ENCODE data around the gene LRRC57.
"Not testable (repeated sequence)": the region's sequence is repeated elsewhere in the genome, so short reads cannot be mapped to it uniquely, and the experiment has no call there.

LRRC57 gene

DNA sequence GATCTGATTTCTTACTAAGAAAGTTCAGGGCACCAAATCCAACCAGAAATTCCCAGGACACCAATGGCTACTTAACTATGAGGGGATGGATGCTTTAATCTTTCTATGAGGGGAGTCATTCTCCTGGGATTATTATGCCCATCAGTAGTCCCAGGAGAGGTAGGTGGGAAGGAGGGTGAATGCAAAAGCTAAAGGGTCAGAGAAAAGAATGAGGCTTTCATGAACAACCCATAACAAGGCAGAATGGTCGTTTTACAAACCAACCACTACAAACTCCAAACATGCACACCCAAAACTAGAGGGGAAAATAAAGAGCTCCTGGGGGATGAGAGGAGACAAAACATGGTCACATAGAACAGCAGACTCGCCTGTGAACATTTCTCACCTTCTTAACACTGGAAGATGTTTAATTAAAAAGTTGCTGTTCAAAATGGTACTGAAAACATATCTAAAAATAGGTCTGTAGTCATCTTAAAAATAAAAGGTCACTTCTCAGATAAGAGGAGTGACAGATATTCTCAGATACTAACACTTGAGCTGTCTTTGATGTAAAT lies 30.5 kb upstream of the LRRC57 start:
- H3K27me3 ChIP-seq (ENCODE audit: control insufficient read depth, insufficient read depth, low read length), result peaks cover 20% of the 10 kb centered on the region
- no peak overlapping the region for H3K9ac ChIP-seq (ENCODE audit: low read length)
- peaks cover 20% of the 10 kb centered on the region for H3K4me1 ChIP-seq (ENCODE audit: control insufficient read depth, insufficient read depth, low read length)
- no peaks in the 10 kb centered on the region for H3K36me3 ChIP-seq (ENCODE audit: control insufficient read depth, insufficient read depth, low read length)
- H3K4me3 ChIP-seq (ENCODE audit: low read length), result no peak overlapping the region
- no peaks in the 10 kb centered on the region for H3K9me3 ChIP-seq (ENCODE audit: control insufficient read depth, low read length)

DNA sequence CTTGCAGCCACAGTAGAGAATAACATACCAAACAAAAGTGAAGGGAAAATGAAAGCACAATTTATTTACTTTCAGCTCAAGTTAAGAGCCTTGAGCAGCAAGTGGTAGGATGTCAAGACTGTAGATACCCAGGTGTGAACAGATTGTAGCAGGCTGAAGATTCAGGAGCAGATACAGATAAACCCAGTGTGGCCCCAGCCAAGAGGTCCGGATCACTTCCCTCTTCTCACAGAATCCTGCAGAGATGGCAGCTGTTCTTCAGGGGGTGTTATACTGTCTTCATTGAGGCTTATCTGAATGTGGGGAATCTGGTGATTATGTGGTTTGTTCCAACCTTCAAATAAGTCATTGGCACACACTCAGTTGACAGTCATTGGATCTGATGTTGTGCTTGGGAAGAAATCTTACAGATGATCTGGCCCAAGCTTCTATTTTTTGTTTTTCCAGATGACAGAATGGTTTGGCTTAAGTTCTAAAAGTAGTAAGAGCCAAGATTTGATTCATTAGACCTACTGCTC lies 29.0 kb upstream of the LRRC57 start:
- Histone ChIP-seq H3K9ac (ENCODE audit: low read length) (no peak overlapping the region), H3K9me3 (ENCODE audit: control insufficient read depth, low read length) (no peaks in the 10 kb centered on the region), H3K27me3 (ENCODE audit: control insufficient read depth, insufficient read depth, low read length) (peaks cover 20% of the 10 kb centered on the region), H3K4me3 (ENCODE audit: low read length) (no peak overlapping the region), H3K4me1 (ENCODE audit: control insufficient read depth, insufficient read depth, low read length) (peaks cover 20% of the 10 kb centered on the region), H3K36me3 (ENCODE audit: control insufficient read depth, insufficient read depth, low read length) (no peaks in the 10 kb centered on the region)

GRCh38 chr15:42576776-42577175 lies 28.2 kb upstream of the LRRC57 start:
- Histone ChIP-seq H3K27me3 (ENCODE audit: control insufficient read depth, insufficient read depth, low read length) (peaks cover 20% of the 10 kb centered on the region), H3K4me3 (ENCODE audit: low read length) (no peak overlapping the region), H3K9ac (ENCODE audit: low read length) (no peak overlapping the region), H3K36me3 (ENCODE audit: control insufficient read depth, insufficient read depth, low read length) (no peaks in the 10 kb centered on the region), H3K9me3 (ENCODE audit: control insufficient read depth, low read length) (no peaks in the 10 kb centered on the region), H3K4me1 (ENCODE audit: control insufficient read depth, insufficient read depth, low read length) (peaks cover 17% of the 10 kb centered on the region)

GRCh38 chr15:42576040-42576594 lies 27.5 kb upstream of the LRRC57 start:
- peak overlapping the region; percentile 57 for H3K9ac ChIP-seq (ENCODE audit: low read length)

GRCh38 chr15:42575188-42576039 lies 26.8 kb upstream of the LRRC57 start, which contains the start of gene STARD9:
Gene STARD9, plus strand, starts transcription at chr15:42575606. Its CDS starts 110 bp downstream, at chr15:42575716.
- Histone ChIP-seq H3K36me3 (ENCODE audit: control insufficient read depth, insufficient read depth, low read length) (no peaks in the 10 kb centered on the region), H3K27me3 (ENCODE audit: control insufficient read depth, insufficient read depth, low read length) (peaks cover 20% of the 10 kb centered on the region), H3K4me3 (ENCODE audit: low read length) (peak within 1 kb of the TSS; percentile 31), H3K4me1 (ENCODE audit: control insufficient read depth, insufficient read depth, low read length) (peaks cover 9% of the 10 kb centered on the region), H3K9ac (ENCODE audit: low read length) (peak within 1 kb of the TSS; percentile 57), H3K9me3 (ENCODE audit: control insufficient read depth, low read length) (no peaks in the 10 kb centered on the region)

More at GRCh38 chr15:42576040-42576594, 27.5 kb upstream of the LRRC57 start:
- H3K9me3 ChIP-seq (ENCODE audit: control insufficient read depth, low read length), result no peaks in the 10 kb centered on the region
- H3K27me3 ChIP-seq (ENCODE audit: control insufficient read depth, insufficient read depth, low read length), result peaks cover 20% of the 10 kb centered on the region
- H3K4me3 ChIP-seq (ENCODE audit: low read length), result no peak overlapping the region
- no peaks in the 10 kb centered on the region for H3K36me3 ChIP-seq (ENCODE audit: control insufficient read depth, insufficient read depth, low read length)
- H3K4me1 ChIP-seq (ENCODE audit: control insufficient read depth, insufficient read depth, low read length), result peaks cover 13% of the 10 kb centered on the region

GRCh38 chr15:42558739-42559138 lies 10.1 kb upstream of the LRRC57 start:
- Histone ChIP-seq H3K9me3 (ENCODE audit: control insufficient read depth, low read length) (no peaks in the 10 kb centered on the region), H3K4me3 (ENCODE audit: low read length) (no peak overlapping the region), H3K4me1 (ENCODE audit: control insufficient read depth, insufficient read depth, low read length) (no peaks in the 10 kb centered on the region), H3K27me3 (ENCODE audit: control insufficient read depth, insufficient read depth, low read length) (no peaks in the 10 kb centered on the region), H3K36me3 (ENCODE audit: control insufficient read depth, insufficient read depth, low read length) (no peaks in the 10 kb centered on the region), H3K9ac (ENCODE audit: low read length) (no peak overlapping the region)

- H3K4me3 ChIP-seq (ENCODE audit: low read length); H3K36me3 ChIP-seq (ENCODE audit: control insufficient read depth, insufficient read depth, low read length); H3K9me3 ChIP-seq (ENCODE audit: control insufficient read depth, low read length); H3K9ac ChIP-seq (ENCODE audit: low read length); H3K4me1 ChIP-seq (ENCODE audit: control insufficient read depth, insufficient read depth, low read length); H3K27me3 ChIP-seq (ENCODE audit: control insufficient read depth, insufficient read depth, low read length): not testable (repeated sequence)
Measured at GRCh38 chr15:42556550-42557207, 8.1 kb upstream of the LRRC57 start.

DNA sequence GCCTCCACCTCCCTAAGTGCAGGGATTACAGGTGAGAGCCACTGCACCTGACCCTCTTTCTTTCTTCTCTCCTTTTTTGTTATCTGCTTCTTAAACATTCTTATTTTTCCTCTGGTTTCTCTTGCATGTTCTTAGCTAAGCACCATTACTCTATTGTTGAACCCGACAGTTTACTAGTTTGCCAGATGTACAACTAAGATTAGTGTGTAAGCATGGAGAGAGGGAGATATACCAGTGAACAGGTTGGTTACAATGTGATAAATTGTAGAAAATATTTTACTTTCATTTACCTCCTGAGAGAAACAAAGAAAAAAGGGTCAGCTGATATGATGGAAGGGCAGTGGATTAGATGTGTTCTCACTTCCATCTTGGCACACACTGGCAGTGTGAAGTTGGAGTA lies 5.0 kb upstream of the LRRC57 start:
- Histone ChIP-seq H3K4me3 (ENCODE audit: low read length) (no peak overlapping the region), H3K9ac (ENCODE audit: low read length) (no peak overlapping the region)

GRCh38 chr15:42549741-42550392 lies 1.3 kb upstream of the LRRC57 start:
- Histone ChIP-seq H3K36me3 (ENCODE audit: control insufficient read depth, insufficient read depth, low read length) (no peaks in the 10 kb centered on the region), H3K9me3 (ENCODE audit: control insufficient read depth, low read length) (no peaks in the 10 kb centered on the region), H3K4me1 (ENCODE audit: control insufficient read depth, insufficient read depth, low read length) (peaks cover 7% of the 10 kb centered on the region), H3K9ac (ENCODE audit: low read length) (peak overlapping the region; percentile 4), H3K4me3 (ENCODE audit: low read length) (no peak overlapping the region), H3K27me3 (ENCODE audit: control insufficient read depth, insufficient read depth, low read length) (no peaks in the 10 kb centered on the region)

More for the DNA sequence above, 5.0 kb upstream of the LRRC57 start:
- no peaks in the 10 kb centered on the region for H3K36me3 ChIP-seq (ENCODE audit: control insufficient read depth, insufficient read depth, low read length)
- no peaks in the 10 kb centered on the region for H3K9me3 ChIP-seq (ENCODE audit: control insufficient read depth, low read length)
- H3K4me1 ChIP-seq (ENCODE audit: control insufficient read depth, insufficient read depth, low read length), result no peaks in the 10 kb centered on the region
- H3K27me3 ChIP-seq (ENCODE audit: control insufficient read depth, insufficient read depth, low read length), result no peaks in the 10 kb centered on the region

GRCh38 chr15:42549032-42549491 lies 469 bp upstream of the LRRC57 start:
- Histone ChIP-seq H3K9ac (ENCODE audit: low read length) (peak overlapping the region; percentile 99), H3K27me3 (ENCODE audit: control insufficient read depth, insufficient read depth, low read length) (no peaks in the 10 kb centered on the region), H3K36me3 (ENCODE audit: control insufficient read depth, insufficient read depth, low read length) (no peaks in the 10 kb centered on the region), H3K9me3 (ENCODE audit: control insufficient read depth, low read length) (no peaks in the 10 kb centered on the region), H3K4me1 (ENCODE audit: control insufficient read depth, insufficient read depth, low read length) (peaks cover 7% of the 10 kb centered on the region), H3K4me3 (ENCODE audit: low read length) (peak overlapping the region; percentile 92)

DNA sequence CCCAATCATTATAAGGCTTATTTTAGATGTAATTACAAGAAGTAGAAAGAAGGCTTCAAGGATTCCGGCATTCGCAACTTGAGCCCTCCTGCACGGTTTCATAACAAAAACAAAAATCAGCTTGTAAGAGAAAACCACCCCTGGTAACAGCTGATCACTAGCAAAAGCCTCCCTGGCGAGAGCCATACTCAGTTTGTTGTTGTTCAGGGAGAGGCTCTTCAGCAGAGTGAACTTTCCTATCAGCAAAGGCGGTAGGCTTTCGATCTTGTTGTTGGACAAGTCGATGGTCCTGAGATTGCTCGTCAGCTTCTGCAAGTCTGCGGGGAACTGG lies 710 bp downstream of the LRRC57 start:
- peaks cover 7% of the 10 kb centered on the region for H3K4me1 ChIP-seq (ENCODE audit: control insufficient read depth, insufficient read depth, low read length)
- peak overlapping the region; percentile 99 for H3K9ac ChIP-seq (ENCODE audit: low read length)
- no peaks in the 10 kb centered on the region for H3K9me3 ChIP-seq (ENCODE audit: control insufficient read depth, low read length)
- no peaks in the 10 kb centered on the region for H3K27me3 ChIP-seq (ENCODE audit: control insufficient read depth, insufficient read depth, low read length)
- peak overlapping the region; percentile 92 for H3K4me3 ChIP-seq (ENCODE audit: low read length)
- no peaks in the 10 kb centered on the region for H3K36me3 ChIP-seq (ENCODE audit: control insufficient read depth, insufficient read depth, low read length)
